IPS-20b (cell line): ENCODE measurements around the gene RPL18A.

Experiments
- H3K27ac ChIP-seq: one replicate; pipeline ENCODE4 v1.5.1; 2013; ENCODE audit warnings: low read length
- H3K27me3 ChIP-seq: 2 replicates; pipeline ENCODE4 v1.6.1; 2013; ENCODE audit warnings: mild to moderate bottlenecking, low read length, inconsistent platforms; ENCODE audit not compliant: insufficient read depth
- H3K36me3 ChIP-seq: 2 replicates; pipeline ENCODE4 v1.6.1; 2013; ENCODE audit warnings: low read depth, mild to moderate bottlenecking, inconsistent platforms, low read length, moderate library complexity; ENCODE audit not compliant: insufficient read depth
- H3K4me1 ChIP-seq: 2 replicates; pipeline ENCODE4 v1.6.1; 2013; ENCODE audit warnings: mild to moderate bottlenecking, control low read depth, inconsistent platforms, low read length, moderate library complexity; ENCODE audit not compliant: insufficient read depth
- H3K4me3 ChIP-seq: 2 replicates; pipeline ENCODE4 v1.5.1; 2013; ENCODE audit warnings: mild to moderate bottlenecking, low read length, inconsistent platforms
- H3K9ac ChIP-seq: 2 replicates; pipeline ENCODE4 v1.6.1; 2013; ENCODE audit warnings: low read depth, mild to moderate bottlenecking, inconsistent platforms, low read length, moderate library complexity
- H3K9me3 ChIP-seq: 2 replicates; pipeline ENCODE4 v1.6.1; 2013; ENCODE audit warnings: mild to moderate bottlenecking, low read depth, low read length, inconsistent platforms; ENCODE audit not compliant: insufficient read depth

RPL18A gene

GRCh38 chr19:17859533-17860330 lies at the start of gene RPL18A:
Gene RPL18A (plus strand): TSS chr19:17859910. CDS start chr19:17859957, 47 bp downstream.
- Histone ChIP-seq H3K9me3 (no peaks in the 10 kb centered on the region), H3K4me3 (peak within 1 kb of the TSS; percentile 93), H3K27me3 (peaks cover 4% of the 10 kb centered on the region), H3K36me3 (peaks cover 48% of the 10 kb centered on the region), H3K27ac (peak within 1 kb of the TSS; percentile 50), H3K4me1 (no peaks in the 10 kb centered on the region), H3K9ac (peak within 1 kb of the TSS; percentile 99)

- Histone ChIP-seq H3K9me3 (no peaks in the 10 kb centered on the region), H3K27ac (no peak overlapping the region), H3K27me3 (no peaks in the 10 kb centered on the region), H3K4me1 (no peaks in the 10 kb centered on the region), H3K4me3 (no peak overlapping the region), H3K36me3 (no peaks in the 10 kb centered on the region), H3K9ac (no peak overlapping the region)
Measured at GRCh38 chr19:17811103-17811502, 48.6 kb upstream of the RPL18A start.

- no peak overlapping the region for H3K9ac ChIP-seq
- no peaks in the 10 kb centered on the region for H3K36me3 ChIP-seq
- no peaks in the 10 kb centered on the region for H3K4me1 ChIP-seq
- no peaks in the 10 kb centered on the region for H3K27me3 ChIP-seq
- no peak overlapping the region for H3K4me3 ChIP-seq
- H3K9me3 ChIP-seq, result no peaks in the 10 kb centered on the region
- no peak overlapping the region for H3K27ac ChIP-seq
Measured at GRCh38 chr19:17811681-17812080, 48.0 kb upstream of the RPL18A start.

- H3K4me1 ChIP-seq, result no peaks in the 10 kb centered on the region
- no peak overlapping the region for H3K9ac ChIP-seq
- no peaks in the 10 kb centered on the region for H3K27me3 ChIP-seq
- no peak overlapping the region for H3K4me3 ChIP-seq
- H3K36me3 ChIP-seq, result no peaks in the 10 kb centered on the region
- no peak overlapping the region for H3K27ac ChIP-seq
- H3K9me3 ChIP-seq, result no peaks in the 10 kb centered on the region
Measured at GRCh38 chr19:17812099-17812498, 47.6 kb upstream of the RPL18A start.

- H3K27me3 ChIP-seq, result no peaks in the 10 kb centered on the region
- H3K4me1 ChIP-seq, result no peaks in the 10 kb centered on the region
- no peak overlapping the region for H3K4me3 ChIP-seq
- no peaks in the 10 kb centered on the region for H3K36me3 ChIP-seq
- H3K9ac ChIP-seq, result no peak overlapping the region
- no peaks in the 10 kb centered on the region for H3K9me3 ChIP-seq
- H3K27ac ChIP-seq, result no peak overlapping the region
Measured at GRCh38 chr19:17817668-17818363, 41.9 kb upstream of the RPL18A start.

- no peaks in the 10 kb centered on the region for H3K4me1 ChIP-seq
- no peaks in the 10 kb centered on the region for H3K27me3 ChIP-seq
- no peaks in the 10 kb centered on the region for H3K9me3 ChIP-seq
- no peaks in the 10 kb centered on the region for H3K36me3 ChIP-seq
- no peak within 1 kb of the TSS for H3K9ac ChIP-seq
- H3K27ac ChIP-seq, result no peak within 1 kb of the TSS
- no peak within 1 kb of the TSS for H3K4me3 ChIP-seq
Measured at GRCh38 chr19:17821190-17821589, 38.5 kb upstream of the RPL18A start, which contains the start of gene INSL3. Gene INSL3 (minus strand): TSS chr19:17821519. CDS start chr19:17821506, 13 bp downstream.

- Histone ChIP-seq H3K27me3 (no peaks in the 10 kb centered on the region), H3K4me3 (no peak overlapping the region), H3K27ac (no peak overlapping the region), H3K9ac (no peak overlapping the region), H3K4me1 (no peaks in the 10 kb centered on the region), H3K9me3 (no peaks in the 10 kb centered on the region), H3K36me3 (no peaks in the 10 kb centered on the region)
Measured at GRCh38 chr19:17824339-17824738, 35.4 kb upstream of the RPL18A start.

GRCh38 chr19:17826508-17827056 lies 33.1 kb upstream of the RPL18A start:
- H3K4me3 ChIP-seq, result no peak overlapping the region
- H3K9ac ChIP-seq, result no peak overlapping the region
- peaks cover 3% of the 10 kb centered on the region; the same call in 1 of the 2 replicates for H3K4me1 ChIP-seq
- peaks cover 3% of the 10 kb centered on the region for H3K27me3 ChIP-seq
- H3K9me3 ChIP-seq, result no peaks in the 10 kb centered on the region
- H3K27ac ChIP-seq, result no peak overlapping the region
- H3K36me3 ChIP-seq, result no peaks in the 10 kb centered on the region

- H3K27me3 ChIP-seq, result peaks cover 6% of the 10 kb centered on the region
- H3K36me3 ChIP-seq, result no peaks in the 10 kb centered on the region
- no peaks in the 10 kb centered on the region for H3K9me3 ChIP-seq
- peak overlapping the region; percentile 40 for H3K27ac ChIP-seq
- H3K4me1 ChIP-seq, result peaks cover 3% of the 10 kb centered on the region; the same call in 1 of the 2 replicates
- peak overlapping the region; percentile 68 for H3K9ac ChIP-seq
- peak overlapping the region; percentile 79 for H3K4me3 ChIP-seq
Measured at GRCh38 chr19:17829855-17830566, 29.7 kb upstream of the RPL18A start.

GRCh38 chr19:17830567-17831418 lies 28.9 kb upstream of the RPL18A start:
- peak overlapping the region; percentile 79 for H3K4me3 ChIP-seq
- peak overlapping the region; percentile 40 for H3K27ac ChIP-seq
- H3K9me3 ChIP-seq, result no peaks in the 10 kb centered on the region
- peaks cover 3% of the 10 kb centered on the region; the same call in 1 of the 2 replicates for H3K4me1 ChIP-seq
- peak overlapping the region; percentile 68 for H3K9ac ChIP-seq
- H3K36me3 ChIP-seq, result no peaks in the 10 kb centered on the region
- H3K27me3 ChIP-seq, result peaks cover 6% of the 10 kb centered on the region
